Mammary epithelial cell (primary cell): ENCODE measurements around the gene IFNW1.

Experiments used
- CTCF ChIP-seq, 2 donors: IDR thresholded peaks in 1 of 2; conservative IDR thresholded peaks in 1 of 2; 2 replicates each; pipeline ENCODE4 v1.5.1; 2011 to 2012; ENCODE audit warnings: inconsistent platforms in 2 of 2, low read length in 2 of 2, mild to moderate bottlenecking in 2 of 2, control low read depth in 1 of 2, low read depth in 1 of 2; ENCODE audit not compliant: insufficient read depth in 1 of 2; ENCODE audit errors: extremely low read depth in 1 of 2
- EZH2 ChIP-seq: IDR thresholded peaks from 2 replicates; pipeline ENCODE4 v1.6.1; 2012; ENCODE audit warnings: low read length, inconsistent platforms, borderline replicate concordance

- TF ChIP-seq CTCF (conservative IDR thresholded peaks at IDR 0.05 in 1 of 2, IDR thresholded peaks at IDR 0.05 in 1 of 2; ENCODE audit: extremely low read depth in 1 of 2, insufficient read depth in 1 of 2, low read depth in 1 of 2, low read length in 2 of 2) (peak; percentile 9 to 39), EZH2 (no peak)
Observed at GRCh38 chr9:21154018-21154608, 12.5 kb upstream of the IFNW1 start.
